GM12873 (cell line): ENCODE data around the gene ZBTB25.

ENCODE experiments used
- CTCF ChIP-seq: IDR thresholded peaks from 2 replicates; pipeline ENCODE4 v1.5.1; 2012; ENCODE audit warnings: low read depth, mild to moderate bottlenecking, moderate library complexity, low read length, control low read depth; ENCODE audit not compliant: insufficient read depth; ENCODE audit errors: missing control alignments

The ZBTB25 gene

GRCh38 chr14:64468451-64468850, 35.2 kb downstream of the ZBTB25 start:
- no peak for TF ChIP-seq CTCF

GRCh38 chr14:64467566-64467965, 36.1 kb downstream of the ZBTB25 start:
- no peak for TF ChIP-seq CTCF

GRCh38 chr14:64467101-64467500, 36.5 kb downstream of the ZBTB25 start:
- no peak for TF ChIP-seq CTCF

GRCh38 chr14:64465831-64466554, 37.6 kb downstream of the ZBTB25 start:
- TF ChIP-seq CTCF = no peak

DNA sequence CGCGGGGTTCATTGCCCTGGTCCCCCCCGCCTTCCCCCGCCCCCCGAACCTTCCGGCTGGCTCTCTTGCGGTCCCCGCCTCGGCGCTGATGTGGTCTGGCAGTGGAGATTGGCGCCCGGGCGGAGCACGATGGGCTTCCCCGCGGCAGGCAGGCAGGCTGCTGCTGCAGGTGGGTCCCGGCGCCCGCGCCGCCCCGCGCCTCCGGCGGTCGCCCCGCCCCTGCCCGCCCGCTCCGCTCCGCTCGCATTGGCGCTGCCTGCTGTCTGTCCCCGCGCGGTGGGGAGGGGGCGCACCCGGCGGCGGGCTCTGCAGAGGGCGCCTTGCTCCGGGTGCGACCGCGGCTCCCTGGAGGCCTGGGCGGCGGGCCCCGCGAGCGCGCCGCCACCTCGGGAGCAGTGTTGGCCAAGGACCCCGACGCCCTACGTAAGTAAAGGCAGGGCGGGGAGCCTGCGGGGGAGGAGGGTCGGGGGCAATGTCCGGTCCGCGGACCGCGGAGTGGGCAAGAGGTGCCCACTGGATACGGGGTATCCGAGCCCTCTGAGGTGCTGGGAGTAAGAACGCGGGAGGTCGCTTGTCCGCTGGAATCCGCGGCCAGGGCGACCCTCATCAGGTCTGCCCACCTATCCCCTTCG, 38.3 kb downstream of the ZBTB25 start, which contains the start of gene AKAP5:
Gene AKAP5, plus strand, starts transcription at position 309 of the 632 bp plus-strand sequence. CDS start 2,896 bp downstream, outside the sequence.
- no peak for TF ChIP-seq CTCF

DNA sequence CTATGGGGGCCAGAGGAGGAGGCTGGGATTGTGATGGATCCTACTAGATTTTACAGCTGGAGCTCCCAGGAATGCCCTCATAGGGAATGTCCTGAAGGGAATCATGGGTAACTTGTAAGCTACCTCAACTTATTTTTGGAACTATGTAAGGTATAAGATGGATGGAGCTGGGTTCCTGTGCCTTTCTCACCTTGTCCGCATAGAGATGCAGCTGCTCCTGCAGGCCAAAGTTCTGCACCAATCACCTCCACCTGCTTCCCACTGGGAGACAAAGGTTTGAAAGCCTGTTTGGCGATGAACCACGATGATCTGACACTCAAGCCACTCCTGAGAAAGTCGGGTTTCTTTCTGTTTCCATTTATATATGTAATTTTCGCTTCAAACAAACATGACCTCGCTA, 39.0 kb downstream of the ZBTB25 start:
- TF ChIP-seq CTCF = no peak

DNA sequence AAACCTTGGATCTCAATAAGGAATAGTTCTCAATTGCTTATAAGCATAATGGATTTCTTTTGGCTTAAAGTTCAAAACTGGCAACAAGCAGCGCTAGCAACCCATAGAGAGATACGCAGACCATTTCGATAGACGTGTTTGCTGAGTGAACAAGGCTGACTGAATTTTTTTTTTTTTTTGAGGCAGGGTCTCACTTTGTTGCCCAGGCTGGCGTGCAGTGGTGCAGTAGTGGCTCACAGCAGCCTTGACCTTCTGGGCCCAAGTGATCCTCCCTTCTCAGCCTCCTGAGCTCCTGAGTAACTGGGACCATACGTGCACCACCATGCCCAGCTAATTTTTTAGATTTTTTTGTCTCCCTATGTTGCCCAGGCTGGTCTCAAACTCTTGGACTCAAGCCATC, 39.8 kb downstream of the ZBTB25 start:
- no peak for TF ChIP-seq CTCF
